Measurements from ENCODE around the gene PKD2.

PKD2 gene

DNA sequence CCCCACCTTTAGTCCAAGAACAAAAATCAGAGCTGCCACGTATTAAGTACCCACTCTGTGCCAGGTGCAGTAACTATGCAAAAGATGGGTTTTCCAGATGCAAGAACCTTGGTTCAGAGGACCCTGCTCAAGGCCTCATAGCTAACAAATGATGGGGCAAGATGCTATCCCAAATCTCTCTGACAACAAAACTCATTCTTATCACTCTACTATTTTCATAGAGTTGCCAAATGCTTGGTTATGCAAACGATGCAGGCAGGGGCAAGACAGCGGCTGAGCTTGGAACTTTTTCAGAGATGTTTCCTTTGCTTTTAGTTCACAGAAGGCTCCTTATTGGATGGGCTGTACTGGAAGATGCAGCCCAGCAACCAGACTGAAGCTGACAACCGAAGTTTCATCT is 30.5 kb downstream of the PKD2 start:
- H3K36me3 ChIP-seq (ENCODE audit: control insufficient read depth in 2 of 2, insufficient read depth in 2 of 2, low read length in 2 of 2): peaks cover 26 to 39% of the 10 kb centered on the region in 2 donors
- H3K9ac ChIP-seq (ENCODE audit: low read depth in 1 of 2, low read length in 2 of 2): no peak overlapping the region
- no peak overlapping the region for H3K27ac ChIP-seq (ENCODE audit: low read depth in 2 of 2, low read length in 2 of 2)
- no peaks in the 10 kb centered on the region for H3K27me3 ChIP-seq (ENCODE audit: control insufficient read depth in 2 of 2, insufficient read depth in 2 of 2, low read length in 2 of 2)
- H3K4me1 ChIP-seq (ENCODE audit: control insufficient read depth in 2 of 2, insufficient read depth in 2 of 2, low read length in 2 of 2): no peaks in the 10 kb centered on the region
- no peak overlapping the region for H3K4me3 ChIP-seq (ENCODE audit: low read length in 2 of 2)
- no peaks in the 10 kb centered on the region for H3K9me3 ChIP-seq (ENCODE audit: control insufficient read depth in 2 of 2, low read length in 2 of 2)

DNA sequence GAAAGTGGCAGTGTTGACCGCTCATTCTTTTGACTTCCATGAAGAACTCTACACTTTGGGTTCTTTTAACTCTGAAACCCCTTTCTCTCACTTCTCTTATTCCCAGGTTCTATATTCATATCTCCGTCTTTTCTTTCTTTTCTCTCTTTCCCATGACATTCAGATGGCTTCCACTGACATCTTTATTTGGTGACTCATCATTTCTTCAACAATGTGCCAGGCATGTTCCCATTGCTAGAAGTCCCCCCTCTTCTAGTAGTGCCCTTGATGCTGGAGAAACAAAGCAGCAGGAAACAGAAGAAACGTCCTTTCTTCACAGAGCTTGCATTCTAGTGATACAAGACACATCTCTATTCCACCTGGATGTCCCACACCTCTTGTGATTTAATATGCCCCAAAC is 33.3 kb downstream of the PKD2 start:
- H3K27ac ChIP-seq (ENCODE audit: low read depth in 2 of 2, low read length in 2 of 2): no peak overlapping the region
- no peak overlapping the region for H3K4me3 ChIP-seq (ENCODE audit: low read length in 2 of 2)
- H3K9ac ChIP-seq (ENCODE audit: low read depth in 1 of 2, low read length in 2 of 2): no peak overlapping the region
- peaks cover 26 to 39% of the 10 kb centered on the region in 2 donors for H3K36me3 ChIP-seq (ENCODE audit: control insufficient read depth in 2 of 2, insufficient read depth in 2 of 2, low read length in 2 of 2)
- no peaks in the 10 kb centered on the region for H3K9me3 ChIP-seq (ENCODE audit: control insufficient read depth in 2 of 2, low read length in 2 of 2)
- H3K4me1 ChIP-seq (ENCODE audit: control insufficient read depth in 2 of 2, insufficient read depth in 2 of 2, low read length in 2 of 2): no peaks in the 10 kb centered on the region
- no peaks in the 10 kb centered on the region for H3K27me3 ChIP-seq (ENCODE audit: control insufficient read depth in 2 of 2, insufficient read depth in 2 of 2, low read length in 2 of 2)

DNA sequence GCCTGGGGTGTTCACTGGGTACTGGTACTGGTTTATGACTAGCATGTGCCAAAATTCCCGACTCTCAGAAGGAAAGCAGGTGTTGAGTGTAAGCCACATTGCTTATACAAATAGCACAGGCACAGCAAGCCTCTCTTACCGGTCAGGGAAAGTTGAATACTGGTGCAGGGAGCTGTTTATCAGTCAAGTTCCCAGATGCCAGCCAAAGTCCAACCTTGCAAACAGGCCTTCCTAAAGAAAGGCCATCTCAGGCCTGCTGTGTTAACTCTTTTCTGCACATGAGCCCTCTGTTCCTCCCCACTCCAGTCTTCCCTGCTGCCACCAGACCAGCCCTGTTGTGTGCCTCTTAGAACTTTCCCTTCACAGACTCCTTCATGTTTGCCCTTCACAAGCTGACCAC is 34.2 kb downstream of the PKD2 start:
- Histone ChIP-seq H3K9me3 (ENCODE audit: control insufficient read depth in 2 of 2, low read length in 2 of 2) (no peaks in the 10 kb centered on the region), H3K27me3 (ENCODE audit: control insufficient read depth in 2 of 2, insufficient read depth in 2 of 2, low read length in 2 of 2) (no peaks in the 10 kb centered on the region), H3K27ac (ENCODE audit: low read depth in 2 of 2, low read length in 2 of 2) (no peak overlapping the region), H3K4me3 (ENCODE audit: low read length in 2 of 2) (no peak overlapping the region), H3K4me1 (ENCODE audit: control insufficient read depth in 2 of 2, insufficient read depth in 2 of 2, low read length in 2 of 2) (no peaks in the 10 kb centered on the region), H3K36me3 (ENCODE audit: control insufficient read depth in 2 of 2, insufficient read depth in 2 of 2, low read length in 2 of 2) (peaks cover 21 to 37% of the 10 kb centered on the region in 2 donors), H3K9ac (ENCODE audit: low read depth in 1 of 2, low read length in 2 of 2) (no peak overlapping the region)

DNA sequence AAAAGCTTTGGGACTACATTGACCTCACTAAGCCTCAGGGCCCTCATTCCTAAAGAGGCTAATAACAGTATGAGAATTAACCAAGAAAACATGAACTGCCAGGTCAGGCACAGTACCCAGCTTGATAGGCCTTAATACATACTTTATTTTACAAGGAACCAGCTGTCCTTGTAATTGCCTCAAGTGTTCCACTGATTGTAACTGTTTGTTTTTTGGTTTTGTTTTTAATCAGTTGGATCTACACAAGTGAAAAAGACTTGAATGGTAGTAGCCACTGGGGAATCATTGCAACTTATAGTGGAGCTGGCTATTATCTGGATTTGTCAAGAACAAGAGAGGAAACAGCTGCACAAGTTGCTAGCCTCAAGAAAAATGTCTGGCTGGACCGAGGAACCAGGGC is 35.6 kb downstream of the PKD2 start:
- Histone ChIP-seq H3K36me3 (ENCODE audit: control insufficient read depth in 2 of 2, insufficient read depth in 2 of 2, low read length in 2 of 2) (peaks cover 16 to 33% of the 10 kb centered on the region in 2 donors), H3K27ac (ENCODE audit: low read depth in 2 of 2, low read length in 2 of 2) (no peak overlapping the region), H3K9me3 (ENCODE audit: control insufficient read depth in 2 of 2, low read length in 2 of 2) (no peaks in the 10 kb centered on the region), H3K27me3 (ENCODE audit: control insufficient read depth in 2 of 2, insufficient read depth in 2 of 2, low read length in 2 of 2) (no peaks in the 10 kb centered on the region), H3K9ac (ENCODE audit: low read depth in 1 of 2, low read length in 2 of 2) (no peak overlapping the region), H3K4me1 (ENCODE audit: control insufficient read depth in 2 of 2, insufficient read depth in 2 of 2, low read length in 2 of 2) (no peaks in the 10 kb centered on the region), H3K4me3 (ENCODE audit: low read length in 2 of 2) (no peak overlapping the region)

DNA sequence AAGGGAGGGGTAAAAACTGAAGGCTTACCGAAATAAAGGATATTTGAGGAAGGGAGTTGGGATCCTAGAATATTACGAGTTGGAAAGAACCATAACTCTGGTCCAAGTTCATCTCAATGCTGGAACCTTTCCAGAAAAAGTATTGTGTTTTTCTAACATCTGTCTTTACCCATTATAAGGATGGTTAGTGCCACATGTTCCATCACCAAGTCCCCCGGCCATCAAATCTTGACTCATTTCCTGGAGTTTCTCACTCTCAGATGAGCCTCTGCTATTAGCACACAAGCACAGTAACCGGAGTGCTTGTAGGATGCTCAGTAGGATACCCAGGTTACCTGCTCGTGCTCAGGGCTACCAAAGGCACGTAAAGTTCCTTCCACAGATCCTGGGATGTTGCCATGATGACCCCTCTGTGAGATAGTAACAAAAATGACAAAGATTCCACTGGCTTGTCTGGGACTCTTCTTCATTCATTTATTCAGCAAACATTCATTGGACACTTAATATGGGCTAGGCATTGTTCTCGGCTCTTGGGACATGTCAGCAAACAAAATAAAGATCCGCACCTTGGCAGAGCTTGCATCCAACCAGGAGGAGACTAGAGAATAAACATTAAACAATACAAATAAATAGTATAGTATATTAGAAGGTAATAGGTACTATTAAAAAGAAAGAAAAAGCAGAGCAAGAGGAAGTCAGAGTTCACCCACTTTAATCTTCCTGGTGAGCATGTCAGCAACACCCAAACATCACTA is 36.3 kb downstream of the PKD2 start:
- Histone ChIP-seq H3K36me3 (ENCODE audit: control insufficient read depth in 2 of 2, insufficient read depth in 2 of 2, low read length in 2 of 2) (peaks cover 15 to 27% of the 10 kb centered on the region in 2 donors), H3K9me3 (ENCODE audit: control insufficient read depth in 2 of 2, low read length in 2 of 2) (no peaks in the 10 kb centered on the region), H3K4me1 (ENCODE audit: control insufficient read depth in 2 of 2, insufficient read depth in 2 of 2, low read length in 2 of 2) (no peaks in the 10 kb centered on the region), H3K27ac (ENCODE audit: low read depth in 2 of 2, low read length in 2 of 2) (no peak overlapping the region), H3K4me3 (ENCODE audit: low read length in 2 of 2) (no peak overlapping the region), H3K27me3 (ENCODE audit: control insufficient read depth in 2 of 2, insufficient read depth in 2 of 2, low read length in 2 of 2) (no peaks in the 10 kb centered on the region), H3K9ac (ENCODE audit: low read depth in 1 of 2, low read length in 2 of 2) (no peak overlapping the region)

DNA sequence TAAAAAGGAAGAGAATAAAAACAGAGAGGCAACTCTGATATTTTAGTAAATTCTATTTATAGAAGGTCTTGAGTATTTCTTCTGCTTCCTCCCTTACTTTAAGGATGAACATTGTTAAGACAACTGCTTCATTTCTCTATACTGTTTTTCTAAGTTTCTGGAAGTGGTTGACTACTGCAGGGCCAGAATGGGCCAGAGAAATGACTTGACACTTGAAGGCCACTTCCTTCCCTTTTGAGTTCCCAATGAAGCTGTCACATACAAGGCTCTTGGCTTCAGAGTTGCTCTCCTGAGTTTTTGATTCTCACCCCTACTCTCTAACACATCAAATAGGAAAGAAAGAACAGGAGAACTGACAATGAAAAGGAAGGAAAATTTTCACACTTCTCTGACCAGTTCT is 37.6 kb downstream of the PKD2 start:
- no peak overlapping the region for H3K27ac ChIP-seq (ENCODE audit: low read depth in 2 of 2, low read length in 2 of 2)
- no peaks in the 10 kb centered on the region for H3K4me1 ChIP-seq (ENCODE audit: control insufficient read depth in 2 of 2, insufficient read depth in 2 of 2, low read length in 2 of 2)
- no peaks in the 10 kb centered on the region for H3K27me3 ChIP-seq (ENCODE audit: control insufficient read depth in 2 of 2, insufficient read depth in 2 of 2, low read length in 2 of 2)
- no peak overlapping the region for H3K9ac ChIP-seq (ENCODE audit: low read depth in 1 of 2, low read length in 2 of 2)
- H3K4me3 ChIP-seq (ENCODE audit: low read length in 2 of 2): no peak overlapping the region
- H3K9me3 ChIP-seq (ENCODE audit: control insufficient read depth in 2 of 2, low read length in 2 of 2): no peaks in the 10 kb centered on the region
- H3K36me3 ChIP-seq (ENCODE audit: control insufficient read depth in 2 of 2, insufficient read depth in 2 of 2, low read length in 2 of 2): peaks cover 11 to 17% of the 10 kb centered on the region in 2 donors

DNA sequence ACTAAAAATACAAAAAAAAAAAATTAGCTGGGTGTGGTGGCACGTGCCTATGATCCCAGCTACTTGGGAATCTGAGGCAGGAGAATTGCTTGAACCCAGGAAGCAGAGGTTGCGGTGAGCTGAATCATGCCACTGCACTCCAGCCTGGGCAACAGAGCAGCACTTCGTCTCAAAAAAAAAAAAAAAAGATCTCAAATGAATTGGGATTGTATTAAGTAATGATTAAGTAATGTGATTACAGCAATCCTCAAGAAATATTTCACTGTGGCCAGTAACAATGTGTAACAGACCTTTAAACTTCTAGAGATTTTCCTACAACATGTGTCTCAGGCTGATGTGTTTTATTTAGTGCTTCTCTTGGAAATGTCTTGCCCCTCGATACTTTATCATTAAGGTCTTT is 46.8 kb downstream of the PKD2 start:
- Histone ChIP-seq H3K36me3 (ENCODE audit: control insufficient read depth in 2 of 2, insufficient read depth in 2 of 2, low read length in 2 of 2) (peaks cover 0 to 10% of the 10 kb centered on the region in 2 donors), H3K4me1 (ENCODE audit: control insufficient read depth in 2 of 2, insufficient read depth in 2 of 2, low read length in 2 of 2) (no peaks in the 10 kb centered on the region), H3K4me3 (ENCODE audit: low read length in 2 of 2) (no peak overlapping the region), H3K27ac (ENCODE audit: low read depth in 2 of 2, low read length in 2 of 2) (no peak overlapping the region), H3K9ac (ENCODE audit: low read depth in 1 of 2, low read length in 2 of 2) (no peak overlapping the region), H3K9me3 (ENCODE audit: control insufficient read depth in 2 of 2, low read length in 2 of 2) (no peaks in the 10 kb centered on the region), H3K27me3 (ENCODE audit: control insufficient read depth in 2 of 2, insufficient read depth in 2 of 2, low read length in 2 of 2) (no peaks in the 10 kb centered on the region)

DNA sequence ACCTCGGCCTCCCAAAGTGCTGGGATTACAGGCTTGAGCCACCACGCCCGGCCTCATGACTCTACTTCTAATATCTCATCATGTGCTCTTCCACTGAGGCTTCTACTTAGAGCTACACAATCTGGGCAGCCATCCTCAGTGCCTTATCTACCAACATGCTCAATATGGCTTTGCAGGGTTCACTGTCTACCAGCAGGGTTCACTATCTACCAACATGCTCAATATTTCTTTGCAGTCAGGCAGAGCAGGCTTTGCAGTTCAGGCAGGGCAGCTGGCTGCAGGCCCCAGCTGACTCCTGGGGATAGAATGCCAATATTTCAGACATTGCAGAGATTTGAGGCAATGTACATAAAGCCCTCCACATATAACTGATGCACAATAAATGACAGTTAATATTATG is 47.5 kb downstream of the PKD2 start:
- Histone ChIP-seq H3K9ac (ENCODE audit: low read depth in 1 of 2, low read length in 2 of 2) (no peak overlapping the region), H3K4me1 (ENCODE audit: control insufficient read depth in 2 of 2, insufficient read depth in 2 of 2, low read length in 2 of 2) (no peaks in the 10 kb centered on the region), H3K36me3 (ENCODE audit: control insufficient read depth in 2 of 2, insufficient read depth in 2 of 2, low read length in 2 of 2) (peaks cover 4 to 12% of the 10 kb centered on the region in 2 donors)

DNA sequence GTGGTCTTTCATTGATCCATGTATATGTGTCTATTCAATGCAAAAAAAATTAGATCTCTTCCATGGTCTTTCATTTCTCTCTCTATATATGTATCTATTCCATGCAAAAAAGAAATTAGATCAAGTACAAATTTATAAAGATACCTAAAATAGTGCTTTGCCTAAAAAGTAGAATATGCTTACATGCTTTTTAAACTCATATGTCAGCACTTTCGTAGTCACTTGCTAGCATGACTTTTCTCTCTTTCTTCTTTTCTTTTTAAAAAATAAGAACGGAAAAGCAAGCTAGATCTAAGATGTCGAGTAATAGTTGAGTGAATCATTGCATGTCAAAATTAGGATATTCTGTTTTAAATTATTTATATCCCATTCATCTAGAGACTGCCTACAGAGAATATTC is 50.9 kb downstream of the PKD2 start:
- no peaks in the 10 kb centered on the region for H3K9me3 ChIP-seq (ENCODE audit: control insufficient read depth in 2 of 2, low read length in 2 of 2)
- H3K4me3 ChIP-seq (ENCODE audit: low read length in 2 of 2): no peak overlapping the region
- peaks cover 5% of the 10 kb centered on the region in 2 donors for H3K36me3 ChIP-seq (ENCODE audit: control insufficient read depth in 2 of 2, insufficient read depth in 2 of 2, low read length in 2 of 2)
- no peak overlapping the region for H3K27ac ChIP-seq (ENCODE audit: low read depth in 2 of 2, low read length in 2 of 2)
- no peak overlapping the region for H3K9ac ChIP-seq (ENCODE audit: low read depth in 1 of 2, low read length in 2 of 2)
- no peaks in the 10 kb centered on the region for H3K27me3 ChIP-seq (ENCODE audit: control insufficient read depth in 2 of 2, insufficient read depth in 2 of 2, low read length in 2 of 2)
- H3K4me1 ChIP-seq (ENCODE audit: control insufficient read depth in 2 of 2, insufficient read depth in 2 of 2, low read length in 2 of 2): peaks cover 0 to 2% of the 10 kb centered on the region in 2 donors

More for the DNA sequence above, 47.5 kb downstream of the PKD2 start:
- no peak overlapping the region for H3K4me3 ChIP-seq (ENCODE audit: low read length in 2 of 2)
- no peaks in the 10 kb centered on the region for H3K9me3 ChIP-seq (ENCODE audit: control insufficient read depth in 2 of 2, low read length in 2 of 2)
- H3K27me3 ChIP-seq (ENCODE audit: control insufficient read depth in 2 of 2, insufficient read depth in 2 of 2, low read length in 2 of 2): no peaks in the 10 kb centered on the region
- H3K27ac ChIP-seq (ENCODE audit: low read depth in 2 of 2, low read length in 2 of 2): no peak overlapping the region

DNA sequence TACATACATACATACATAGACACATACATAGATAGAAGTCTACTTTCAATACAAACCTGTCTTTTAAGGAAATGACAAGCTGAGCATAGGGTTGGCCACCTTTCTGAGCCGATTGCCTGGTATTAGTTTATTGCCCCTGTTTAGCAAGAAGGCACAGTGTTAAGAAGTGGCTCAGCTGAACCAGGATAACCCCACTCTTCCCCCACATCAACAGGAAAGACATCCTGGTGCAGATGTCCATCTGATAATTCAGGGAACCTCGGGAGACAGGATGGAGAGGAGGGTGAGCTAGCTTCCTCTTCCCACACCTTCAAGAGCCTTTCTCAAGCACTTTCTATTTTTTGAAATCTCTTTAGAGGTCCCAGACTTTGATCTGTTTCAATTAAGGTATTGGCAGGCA is 52.3 kb downstream of the PKD2 start:
- H3K9me3 ChIP-seq (ENCODE audit: control insufficient read depth in 2 of 2, low read length in 2 of 2): no peaks in the 10 kb centered on the region
- H3K4me1 ChIP-seq (ENCODE audit: control insufficient read depth in 2 of 2, insufficient read depth in 2 of 2, low read length in 2 of 2): peaks cover 0 to 2% of the 10 kb centered on the region in 2 donors
- no peak overlapping the region for H3K4me3 ChIP-seq (ENCODE audit: low read length in 2 of 2)
- no peak overlapping the region for H3K27ac ChIP-seq (ENCODE audit: low read depth in 2 of 2, low read length in 2 of 2)
- H3K27me3 ChIP-seq (ENCODE audit: control insufficient read depth in 2 of 2, insufficient read depth in 2 of 2, low read length in 2 of 2): no peaks in the 10 kb centered on the region
- H3K36me3 ChIP-seq (ENCODE audit: control insufficient read depth in 2 of 2, insufficient read depth in 2 of 2, low read length in 2 of 2): peaks cover 5% of the 10 kb centered on the region in 2 donors
- no peak overlapping the region for H3K9ac ChIP-seq (ENCODE audit: low read depth in 1 of 2, low read length in 2 of 2)

All from mucosa of rectum (tissue), 2 donors.